WTC11 (cell line): ENCODE results near the gene TAF11L6. TPM values are rescaled to one million over a fixed set of nuclear protein-coding genes. Genes with fewer than 3 reads are reported as not detected.
"Not testable (repeated sequence)": the region's sequence is repeated elsewhere in the genome, so short reads cannot be mapped to it uniquely, and the experiment has no call there.

ENCODE experiments used
- ATAC-seq: fragments of 200-7000 bp; cut with Tn5 transposase; 2 replicates; pipeline ENCODE4 v1.10.0; 2021; ENCODE audit warnings: mild to moderate bottlenecking, moderate library complexity
- CTCF ChIA-PET: fragments of 300-600 bp; sonication (Branson Sonifier 250); formaldehyde crosslinking; loops from one replicate; lab custom pipeline; 2021; ENCODE audit warnings: antibody characterized with exemption; lab: Charles Lee
- POLR2A ChIA-PET: fragments of 350-600 bp; sonication (Branson Sonifier 250); formaldehyde crosslinking; loops from one replicate; lab custom pipeline; 2021; ENCODE audit warnings: antibody characterized with exemption; lab: Charles Lee
- DNase-seq: peaks from one replicate; pipeline ENCODE4 v3.0.0; 2021; ENCODE audit warnings: low spot score
- H3K27ac Mint-ChIP-seq: 2 replicates; pipeline ENCODE4 v1.8.0; 2021; ENCODE audit warnings: mixed read lengths
- H3K27me3 Mint-ChIP-seq: 2 replicates; pipeline ENCODE4 v1.8.0; 2021; ENCODE audit warnings: low read depth, mild to moderate bottlenecking, moderate library complexity, mixed read lengths
- H3K36me3 Mint-ChIP-seq: 2 replicates; pipeline ENCODE4 v1.8.0; 2021; ENCODE audit warnings: mixed read lengths
- H3K4me1 Mint-ChIP-seq: 2 replicates; pipeline ENCODE4 v1.8.0; 2022; ENCODE audit warnings: mixed read lengths
- H3K4me3 Mint-ChIP-seq: 2 replicates; pipeline ENCODE4 v1.8.0; 2021; ENCODE audit warnings: mild to moderate bottlenecking, moderate library complexity, mixed read lengths
- H3K9me3 Mint-ChIP-seq: 2 replicates; pipeline ENCODE4 v1.8.0; 2021; ENCODE audit warnings: mixed read lengths
- ELF4 ChIP-seq: sonication (generic); formaldehyde crosslinking; IDR thresholded peaks from 2 replicates; pipeline ENCODE4 v1.8.1; 2022; ENCODE audit warnings: low read depth, mild to moderate bottlenecking, moderate library complexity, missing genetic modification reagents
- ESRRA ChIP-seq: sonication (generic); formaldehyde crosslinking; IDR thresholded peaks from 2 replicates; pipeline ENCODE4 v1.8.1; 2022; ENCODE audit warnings: mild to moderate bottlenecking, missing genetic modification reagents, borderline replicate concordance
- HMGA2 ChIP-seq: fragments of 250-450 bp; sonication (Bioruptor Pico); IDR thresholded peaks from 2 replicates; pipeline ENCODE4 v1.4.0; 2021; ENCODE audit warnings: mild to moderate bottlenecking, moderate library complexity
- JUN ChIP-seq: sonication (generic); formaldehyde crosslinking; IDR thresholded peaks from 2 replicates; pipeline ENCODE4 v1.8.0; 2023; ENCODE audit warnings: mild to moderate bottlenecking, missing genetic modification reagents
- NFYB ChIP-seq: sonication (generic); formaldehyde crosslinking; conservative IDR thresholded peaks from 2 replicates; pipeline ENCODE4 v1.8.0; 2022; ENCODE audit warnings: low read depth, missing genetic modification reagents
- NR3C1 ChIP-seq: sonication (generic); formaldehyde crosslinking; conservative IDR thresholded peaks from 2 replicates; pipeline ENCODE4 v1.8.1; 2023; ENCODE audit warnings: low read depth, mild to moderate bottlenecking, missing genetic modification reagents
- SOX15 ChIP-seq: fragments of 250-450 bp; sonication (Bioruptor Pico); IDR thresholded peaks from 2 replicates; pipeline ENCODE4 v1.9.0; 2021; ENCODE audit warnings: mild to moderate bottlenecking
- total RNA-seq: library from RNA; stranded (reverse); gene quantifications from 3 replicates; pipeline ENCODE4 v1.2.3, GENCODE V29; 2021
- TF ChIP-seq, protein P1 (sequence below): fragments of 250-450 bp; sonication (Bioruptor Pico); IDR thresholded peaks from 2 replicates; pipeline ENCODE4 v1.9.0; 2021; ENCODE audit warnings: mild to moderate bottlenecking, borderline replicate concordance
- TF ChIP-seq, protein P2 (sequence below): sonication (generic); formaldehyde crosslinking; IDR thresholded peaks from 2 replicates; pipeline ENCODE4 v1.8.0; 2022; ENCODE audit warnings: missing genetic modification reagents
- TF ChIP-seq, protein P3 (sequence below): sonication (generic); formaldehyde crosslinking; IDR thresholded peaks from 2 replicates; pipeline ENCODE4 v1.8.0; 2023; ENCODE audit warnings: mild to moderate bottlenecking, missing genetic modification reagents
- TF ChIP-seq, protein P4 (sequence below): sonication (generic); formaldehyde crosslinking; IDR thresholded peaks from 2 replicates; pipeline ENCODE4 v1.8.0; 2023; ENCODE audit warnings: missing genetic modification reagents, mild to moderate bottlenecking, borderline replicate concordance
- TF ChIP-seq, protein P5 (sequence below): sonication (generic); formaldehyde crosslinking; IDR thresholded peaks from 2 replicates; pipeline ENCODE4 v1.8.1; 2022; ENCODE audit warnings: low read depth, mild to moderate bottlenecking, moderate library complexity, missing genetic modification reagents, borderline replicate concordance

TAF11L6 gene
- total RNA-seq, 1 experiment from 2014 or later = not detected

DNA sequence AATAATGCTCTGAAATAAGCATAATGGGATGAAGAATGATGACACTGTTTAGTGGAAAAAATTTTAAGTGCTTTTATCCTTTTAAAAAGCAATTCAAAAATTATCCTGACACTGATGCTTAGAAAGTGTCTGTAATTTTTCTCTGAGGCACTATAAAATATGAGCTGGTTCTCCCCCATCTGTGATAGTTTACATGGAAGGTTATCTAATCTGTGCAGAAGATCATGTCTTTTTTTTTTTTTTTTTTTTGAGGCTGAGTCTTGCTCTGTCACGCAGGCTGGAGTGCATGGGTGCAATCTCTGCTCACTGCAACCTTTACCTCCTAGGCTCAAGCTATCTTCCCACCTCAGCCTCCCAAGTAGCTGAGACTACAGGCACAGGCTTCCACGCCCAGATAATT lies 45.7 kb upstream of the TAF11L6 start (continued):
- TF ChIP-seq, protein P1, sequence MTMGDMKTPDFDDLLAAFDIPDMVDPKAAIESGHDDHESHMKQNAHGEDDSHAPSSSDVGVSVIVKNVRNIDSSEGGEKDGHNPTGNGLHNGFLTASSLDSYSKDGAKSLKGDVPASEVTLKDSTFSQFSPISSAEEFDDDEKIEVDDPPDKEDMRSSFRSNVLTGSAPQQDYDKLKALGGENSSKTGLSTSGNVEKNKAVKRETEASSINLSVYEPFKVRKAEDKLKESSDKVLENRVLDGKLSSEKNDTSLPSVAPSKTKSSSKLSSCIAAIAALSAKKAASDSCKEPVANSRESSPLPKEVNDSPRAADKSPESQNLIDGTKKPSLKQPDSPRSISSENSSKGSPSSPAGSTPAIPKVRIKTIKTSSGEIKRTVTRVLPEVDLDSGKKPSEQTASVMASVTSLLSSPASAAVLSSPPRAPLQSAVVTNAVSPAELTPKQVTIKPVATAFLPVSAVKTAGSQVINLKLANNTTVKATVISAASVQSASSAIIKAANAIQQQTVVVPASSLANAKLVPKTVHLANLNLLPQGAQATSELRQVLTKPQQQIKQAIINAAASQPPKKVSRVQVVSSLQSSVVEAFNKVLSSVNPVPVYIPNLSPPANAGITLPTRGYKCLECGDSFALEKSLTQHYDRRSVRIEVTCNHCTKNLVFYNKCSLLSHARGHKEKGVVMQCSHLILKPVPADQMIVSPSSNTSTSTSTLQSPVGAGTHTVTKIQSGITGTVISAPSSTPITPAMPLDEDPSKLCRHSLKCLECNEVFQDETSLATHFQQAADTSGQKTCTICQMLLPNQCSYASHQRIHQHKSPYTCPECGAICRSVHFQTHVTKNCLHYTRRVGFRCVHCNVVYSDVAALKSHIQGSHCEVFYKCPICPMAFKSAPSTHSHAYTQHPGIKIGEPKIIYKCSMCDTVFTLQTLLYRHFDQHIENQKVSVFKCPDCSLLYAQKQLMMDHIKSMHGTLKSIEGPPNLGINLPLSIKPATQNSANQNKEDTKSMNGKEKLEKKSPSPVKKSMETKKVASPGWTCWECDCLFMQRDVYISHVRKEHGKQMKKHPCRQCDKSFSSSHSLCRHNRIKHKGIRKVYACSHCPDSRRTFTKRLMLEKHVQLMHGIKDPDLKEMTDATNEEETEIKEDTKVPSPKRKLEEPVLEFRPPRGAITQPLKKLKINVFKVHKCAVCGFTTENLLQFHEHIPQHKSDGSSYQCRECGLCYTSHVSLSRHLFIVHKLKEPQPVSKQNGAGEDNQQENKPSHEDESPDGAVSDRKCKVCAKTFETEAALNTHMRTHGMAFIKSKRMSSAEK (CRISPR knock-in tag) = no peak
- TF ChIP-seq, protein P2, sequence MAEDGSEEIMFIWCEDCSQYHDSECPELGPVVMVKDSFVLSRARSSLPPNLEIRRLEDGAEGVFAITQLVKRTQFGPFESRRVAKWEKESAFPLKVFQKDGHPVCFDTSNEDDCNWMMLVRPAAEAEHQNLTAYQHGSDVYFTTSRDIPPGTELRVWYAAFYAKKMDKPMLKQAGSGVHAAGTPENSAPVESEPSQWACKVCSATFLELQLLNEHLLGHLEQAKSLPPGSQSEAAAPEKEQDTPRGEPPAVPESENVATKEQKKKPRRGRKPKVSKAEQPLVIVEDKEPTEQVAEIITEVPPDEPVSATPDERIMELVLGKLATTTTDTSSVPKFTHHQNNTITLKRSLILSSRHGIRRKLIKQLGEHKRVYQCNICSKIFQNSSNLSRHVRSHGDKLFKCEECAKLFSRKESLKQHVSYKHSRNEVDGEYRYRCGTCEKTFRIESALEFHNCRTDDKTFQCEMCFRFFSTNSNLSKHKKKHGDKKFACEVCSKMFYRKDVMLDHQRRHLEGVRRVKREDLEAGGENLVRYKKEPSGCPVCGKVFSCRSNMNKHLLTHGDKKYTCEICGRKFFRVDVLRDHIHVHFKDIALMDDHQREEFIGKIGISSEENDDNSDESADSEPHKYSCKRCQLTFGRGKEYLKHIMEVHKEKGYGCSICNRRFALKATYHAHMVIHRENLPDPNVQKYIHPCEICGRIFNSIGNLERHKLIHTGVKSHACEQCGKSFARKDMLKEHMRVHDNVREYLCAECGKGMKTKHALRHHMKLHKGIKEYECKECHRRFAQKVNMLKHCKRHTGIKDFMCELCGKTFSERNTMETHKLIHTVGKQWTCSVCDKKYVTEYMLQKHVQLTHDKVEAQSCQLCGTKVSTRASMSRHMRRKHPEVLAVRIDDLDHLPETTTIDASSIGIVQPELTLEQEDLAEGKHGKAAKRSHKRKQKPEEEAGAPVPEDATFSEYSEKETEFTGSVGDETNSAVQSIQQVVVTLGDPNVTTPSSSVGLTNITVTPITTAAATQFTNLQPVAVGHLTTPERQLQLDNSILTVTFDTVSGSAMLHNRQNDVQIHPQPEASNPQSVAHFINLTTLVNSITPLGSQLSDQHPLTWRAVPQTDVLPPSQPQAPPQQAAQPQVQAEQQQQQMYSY = no peak
- TF ChIP-seq NFYB (CRISPR knock-in tag) = no peak
- TF ChIP-seq JUN (CRISPR knock-in tag) = no peak

DNA sequence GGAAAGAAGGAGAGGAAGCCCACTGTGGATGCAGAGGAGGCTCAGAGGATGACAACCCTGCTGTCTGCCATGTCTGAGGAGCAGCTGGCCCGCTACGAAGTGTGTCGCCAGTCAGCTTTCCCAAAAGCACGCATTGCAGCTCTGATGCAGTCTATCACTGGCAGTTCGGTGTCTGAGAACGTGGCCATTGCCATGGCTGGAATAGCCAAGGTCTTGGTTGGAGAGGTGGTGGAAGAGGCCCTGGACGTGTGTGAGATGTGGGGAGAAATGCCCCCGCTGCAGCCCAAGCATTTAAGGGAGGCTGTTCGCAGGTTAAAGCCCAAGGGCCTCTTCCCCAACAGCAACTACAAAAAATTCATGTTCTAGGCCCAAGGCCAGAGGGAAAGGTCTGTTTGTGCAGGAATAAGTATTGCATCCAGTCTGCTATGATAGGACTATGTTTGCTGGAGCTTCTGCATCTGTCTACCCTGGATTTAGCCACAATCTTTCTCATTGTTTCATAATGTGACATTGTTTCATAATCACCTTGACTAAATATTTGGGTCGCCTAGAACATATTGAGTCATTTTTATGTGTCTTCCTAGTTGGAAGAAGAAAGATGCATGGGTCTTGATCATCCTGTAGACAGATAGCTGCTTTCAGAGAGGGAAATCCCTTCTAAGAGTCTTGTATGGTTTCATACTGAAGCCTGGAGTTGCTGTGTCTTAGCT lies 41.9 kb upstream of the TAF11L6 start:
- ATAC-seq, H3K9me3 Mint-ChIP-seq, DNase-seq, POLR2A ChIA-PET, H3K4me3 Mint-ChIP-seq, CTCF ChIA-PET, H3K36me3 Mint-ChIP-seq, H3K27ac Mint-ChIP-seq, H3K4me1 Mint-ChIP-seq, H3K27me3 Mint-ChIP-seq: not testable (repeated sequence)

DNA sequence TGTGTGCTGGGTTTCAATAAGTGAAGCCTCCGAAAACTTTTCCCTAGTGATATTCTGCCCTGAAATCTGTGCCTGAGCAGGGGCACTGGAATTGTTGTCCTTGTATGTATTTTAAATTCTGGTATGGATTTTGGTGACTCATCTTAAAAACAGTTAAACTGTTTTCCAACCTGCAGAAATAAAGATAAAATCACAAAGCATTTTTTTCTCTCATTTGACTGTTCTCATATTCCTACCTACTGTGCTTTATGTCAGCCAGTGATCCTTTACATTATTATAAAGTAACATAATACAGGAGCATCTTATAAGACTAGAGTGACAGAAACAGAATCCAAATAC lies 41.3 kb upstream of the TAF11L6 start:
- H3K27me3 Mint-ChIP-seq = no peaks in the 10 kb centered on the region
- DNase-seq (no peak), ATAC-seq (no peak)
- CTCF ChIA-PET = no interaction called here
- no peaks in the 10 kb centered on the region for H3K4me1 Mint-ChIP-seq
- no peak overlapping the region for H3K27ac Mint-ChIP-seq
- POLR2A ChIA-PET = no interaction called here
- peaks cover 2% of the 10 kb centered on the region; the same call in 1 of the 2 replicates for H3K9me3 Mint-ChIP-seq
- H3K4me3 Mint-ChIP-seq = no peak overlapping the region
- no peaks in the 10 kb centered on the region for H3K36me3 Mint-ChIP-seq
- no peak for TF ChIP-seq NR3C1 (CRISPR knock-in tag)
- TF ChIP-seq, protein P3, sequence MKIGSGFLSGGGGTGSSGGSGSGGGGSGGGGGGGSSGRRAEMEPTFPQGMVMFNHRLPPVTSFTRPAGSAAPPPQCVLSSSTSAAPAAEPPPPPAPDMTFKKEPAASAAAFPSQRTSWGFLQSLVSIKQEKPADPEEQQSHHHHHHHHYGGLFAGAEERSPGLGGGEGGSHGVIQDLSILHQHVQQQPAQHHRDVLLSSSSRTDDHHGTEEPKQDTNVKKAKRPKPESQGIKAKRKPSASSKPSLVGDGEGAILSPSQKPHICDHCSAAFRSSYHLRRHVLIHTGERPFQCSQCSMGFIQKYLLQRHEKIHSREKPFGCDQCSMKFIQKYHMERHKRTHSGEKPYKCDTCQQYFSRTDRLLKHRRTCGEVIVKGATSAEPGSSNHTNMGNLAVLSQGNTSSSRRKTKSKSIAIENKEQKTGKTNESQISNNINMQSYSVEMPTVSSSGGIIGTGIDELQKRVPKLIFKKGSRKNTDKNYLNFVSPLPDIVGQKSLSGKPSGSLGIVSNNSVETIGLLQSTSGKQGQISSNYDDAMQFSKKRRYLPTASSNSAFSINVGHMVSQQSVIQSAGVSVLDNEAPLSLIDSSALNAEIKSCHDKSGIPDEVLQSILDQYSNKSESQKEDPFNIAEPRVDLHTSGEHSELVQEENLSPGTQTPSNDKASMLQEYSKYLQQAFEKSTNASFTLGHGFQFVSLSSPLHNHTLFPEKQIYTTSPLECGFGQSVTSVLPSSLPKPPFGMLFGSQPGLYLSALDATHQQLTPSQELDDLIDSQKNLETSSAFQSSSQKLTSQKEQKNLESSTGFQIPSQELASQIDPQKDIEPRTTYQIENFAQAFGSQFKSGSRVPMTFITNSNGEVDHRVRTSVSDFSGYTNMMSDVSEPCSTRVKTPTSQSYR (CRISPR knock-in tag) = no peak
- TF ChIP-seq NFYB (CRISPR knock-in tag) = no peak
- no peak for TF ChIP-seq ELF4 (CRISPR knock-in tag)
- no peak for TF ChIP-seq ESRRA (CRISPR knock-in tag)
- no peak for TF ChIP-seq SOX15 (CRISPR knock-in tag)
- no peak for TF ChIP-seq HMGA2
- TF ChIP-seq, protein P4, sequence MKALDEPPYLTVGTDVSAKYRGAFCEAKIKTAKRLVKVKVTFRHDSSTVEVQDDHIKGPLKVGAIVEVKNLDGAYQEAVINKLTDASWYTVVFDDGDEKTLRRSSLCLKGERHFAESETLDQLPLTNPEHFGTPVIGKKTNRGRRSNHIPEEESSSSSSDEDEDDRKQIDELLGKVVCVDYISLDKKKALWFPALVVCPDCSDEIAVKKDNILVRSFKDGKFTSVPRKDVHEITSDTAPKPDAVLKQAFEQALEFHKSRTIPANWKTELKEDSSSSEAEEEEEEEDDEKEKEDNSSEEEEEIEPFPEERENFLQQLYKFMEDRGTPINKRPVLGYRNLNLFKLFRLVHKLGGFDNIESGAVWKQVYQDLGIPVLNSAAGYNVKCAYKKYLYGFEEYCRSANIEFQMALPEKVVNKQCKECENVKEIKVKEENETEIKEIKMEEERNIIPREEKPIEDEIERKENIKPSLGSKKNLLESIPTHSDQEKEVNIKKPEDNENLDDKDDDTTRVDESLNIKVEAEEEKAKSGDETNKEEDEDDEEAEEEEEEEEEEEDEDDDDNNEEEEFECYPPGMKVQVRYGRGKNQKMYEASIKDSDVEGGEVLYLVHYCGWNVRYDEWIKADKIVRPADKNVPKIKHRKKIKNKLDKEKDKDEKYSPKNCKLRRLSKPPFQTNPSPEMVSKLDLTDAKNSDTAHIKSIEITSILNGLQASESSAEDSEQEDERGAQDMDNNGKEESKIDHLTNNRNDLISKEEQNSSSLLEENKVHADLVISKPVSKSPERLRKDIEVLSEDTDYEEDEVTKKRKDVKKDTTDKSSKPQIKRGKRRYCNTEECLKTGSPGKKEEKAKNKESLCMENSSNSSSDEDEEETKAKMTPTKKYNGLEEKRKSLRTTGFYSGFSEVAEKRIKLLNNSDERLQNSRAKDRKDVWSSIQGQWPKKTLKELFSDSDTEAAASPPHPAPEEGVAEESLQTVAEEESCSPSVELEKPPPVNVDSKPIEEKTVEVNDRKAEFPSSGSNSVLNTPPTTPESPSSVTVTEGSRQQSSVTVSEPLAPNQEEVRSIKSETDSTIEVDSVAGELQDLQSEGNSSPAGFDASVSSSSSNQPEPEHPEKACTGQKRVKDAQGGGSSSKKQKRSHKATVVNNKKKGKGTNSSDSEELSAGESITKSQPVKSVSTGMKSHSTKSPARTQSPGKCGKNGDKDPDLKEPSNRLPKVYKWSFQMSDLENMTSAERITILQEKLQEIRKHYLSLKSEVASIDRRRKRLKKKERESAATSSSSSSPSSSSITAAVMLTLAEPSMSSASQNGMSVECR = no peak
- TF ChIP-seq, protein P5, sequence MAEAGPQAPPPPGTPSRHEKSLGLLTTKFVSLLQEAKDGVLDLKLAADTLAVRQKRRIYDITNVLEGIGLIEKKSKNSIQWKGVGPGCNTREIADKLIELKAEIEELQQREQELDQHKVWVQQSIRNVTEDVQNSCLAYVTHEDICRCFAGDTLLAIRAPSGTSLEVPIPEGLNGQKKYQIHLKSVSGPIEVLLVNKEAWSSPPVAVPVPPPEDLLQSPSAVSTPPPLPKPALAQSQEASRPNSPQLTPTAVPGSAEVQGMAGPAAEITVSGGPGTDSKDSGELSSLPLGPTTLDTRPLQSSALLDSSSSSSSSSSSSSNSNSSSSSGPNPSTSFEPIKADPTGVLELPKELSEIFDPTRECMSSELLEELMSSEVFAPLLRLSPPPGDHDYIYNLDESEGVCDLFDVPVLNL (CRISPR knock-in tag) = no peak
